HG03558 (cell line): Measurements from ENCODE around the gene UBC.
A peak's percentile ranks its signal among the peaks of the same experiment; 100 is the strongest.
"Not testable (repeated sequence)": the region's sequence is repeated elsewhere in the genome, so short reads cannot be mapped to it uniquely, and the experiment has no call there.

Experiments
- ATAC-seq: cut with Tn5 transposase; IDR thresholded peaks from one replicate; pipeline ENCODE4 v1.9.1; 2021; ENCODE audit warnings: moderate number of reproducible peaks; ENCODE audit not compliant: unreplicated experiment; ENCODE audit errors: extremely low read depth

UBC gene

DNA sequence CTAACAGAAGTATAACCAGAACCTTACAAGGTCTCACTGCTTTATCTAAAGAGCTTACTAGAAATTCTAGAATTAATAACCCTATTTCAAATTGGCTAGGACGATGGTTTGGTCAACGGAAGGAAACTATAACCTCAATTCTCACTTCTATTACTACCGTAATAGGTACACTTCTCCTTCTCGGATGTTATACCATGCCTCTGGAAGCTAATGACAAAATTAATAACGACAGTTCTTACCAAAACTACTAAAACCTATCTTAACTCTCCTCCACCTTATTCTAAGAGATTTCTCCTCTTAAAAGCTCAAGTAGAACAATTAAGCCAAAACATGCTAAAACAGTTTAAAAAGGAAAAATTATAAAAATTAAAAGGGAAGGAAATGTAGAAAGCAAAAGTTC, 23.7 kb upstream of the UBC start:
- no peak for ATAC-seq

DNA sequence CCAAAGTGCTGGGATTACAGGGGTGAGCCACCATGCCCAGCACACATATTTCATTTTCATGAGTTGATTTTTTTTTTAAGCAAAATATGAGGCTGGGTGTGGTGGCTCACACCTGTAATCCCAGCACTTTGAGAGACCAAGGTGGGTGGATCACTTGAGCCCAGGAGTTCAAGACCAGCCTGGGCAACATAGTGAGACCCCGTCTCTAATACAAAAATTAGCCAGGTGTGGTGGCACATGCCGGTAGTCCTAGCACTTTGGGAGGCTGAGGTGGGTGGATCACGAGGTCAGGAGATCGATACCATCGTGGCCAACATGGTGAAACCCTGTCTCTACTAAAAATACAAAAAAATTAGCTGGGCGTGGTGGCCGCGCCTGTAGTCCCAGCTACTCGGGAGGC, 17.1 kb upstream of the UBC start:
- ATAC-seq = not testable (repeated sequence)

DNA sequence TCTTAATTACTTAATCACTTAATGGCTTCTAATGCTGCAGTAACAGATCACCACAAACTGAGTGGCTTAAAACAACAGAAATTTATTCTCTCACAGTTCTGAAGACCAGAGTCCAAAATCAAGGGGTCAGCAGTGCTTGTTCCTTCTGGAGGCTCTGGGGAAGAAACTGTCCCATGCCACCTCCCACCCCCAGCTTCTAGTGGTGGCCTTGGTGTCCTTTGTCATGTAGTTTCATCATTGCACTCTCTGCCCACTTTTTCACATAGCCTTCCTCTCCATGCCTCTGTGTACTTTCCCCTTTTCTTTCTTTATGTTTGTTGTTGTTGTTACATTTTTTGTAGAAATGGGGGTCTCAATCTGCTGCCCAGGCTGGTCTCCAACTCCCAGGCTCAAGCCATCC, 16.1 kb upstream of the UBC start:
- no peak for ATAC-seq

DNA sequence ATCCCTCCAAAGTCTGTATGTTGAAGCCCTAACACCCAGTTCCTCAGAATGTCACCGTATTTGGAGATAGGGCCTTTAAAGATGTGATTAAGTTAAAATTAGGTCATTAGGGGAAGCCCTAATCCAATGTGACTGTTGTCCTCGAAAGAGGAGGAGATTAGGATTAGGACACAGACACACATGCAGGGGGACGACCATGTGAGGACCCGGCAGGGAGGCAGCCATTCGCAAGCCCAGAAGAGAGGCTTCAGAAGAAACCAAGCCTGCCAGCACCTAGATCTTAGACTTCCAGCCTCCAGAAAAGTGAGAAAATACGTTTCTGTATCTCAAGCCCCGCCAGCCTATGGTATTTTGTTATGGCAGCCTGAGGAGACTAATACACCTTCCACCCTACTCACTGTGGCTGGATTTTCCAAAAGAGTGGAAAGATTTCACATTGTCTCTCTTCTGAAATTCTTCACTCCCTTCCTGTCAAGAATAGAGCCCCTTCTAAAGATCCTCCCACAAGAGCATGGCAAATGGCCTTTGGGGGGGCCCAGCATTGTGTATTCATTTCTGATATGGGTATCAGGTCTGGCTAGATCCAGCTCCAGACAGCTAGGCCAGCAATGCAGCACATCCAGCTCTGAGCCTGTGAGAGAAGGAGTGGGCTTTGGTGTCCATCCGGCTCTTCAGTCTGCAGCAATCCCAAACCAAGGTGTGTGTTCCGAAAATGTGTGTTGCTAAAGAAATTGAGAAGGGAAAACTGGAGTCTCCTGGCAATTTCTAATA, 15.4 kb upstream of the UBC start:
- no peak for ATAC-seq

DNA sequence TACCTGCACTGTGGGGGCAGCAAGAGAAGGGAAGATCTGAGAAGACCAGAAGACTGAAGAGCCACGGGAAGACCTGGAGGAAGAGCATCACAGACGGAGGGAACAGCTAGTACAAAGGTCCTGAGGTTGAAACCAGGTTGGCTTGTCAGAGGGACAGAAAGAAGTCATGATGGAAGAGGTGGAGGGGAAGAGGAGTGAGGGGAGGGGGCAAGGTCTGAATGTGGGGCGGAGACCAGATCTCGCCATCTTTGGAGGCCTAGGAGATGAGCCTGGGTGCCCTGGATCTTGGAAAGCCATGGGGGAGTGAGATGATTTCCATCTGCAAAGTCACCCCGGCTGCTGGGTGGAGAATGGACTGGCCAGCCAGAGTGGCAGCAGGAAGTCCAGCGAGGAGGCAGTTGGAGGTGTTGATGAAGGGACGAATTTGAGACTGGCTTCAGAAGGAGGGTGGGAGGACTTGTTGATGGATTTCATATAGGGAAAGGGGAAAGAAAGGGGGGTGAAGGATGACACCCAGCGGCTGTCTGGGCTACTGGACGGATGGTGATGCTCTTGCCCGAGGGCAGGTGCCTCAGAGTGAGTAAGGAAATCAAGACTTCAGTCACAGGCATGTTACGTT, 14.6 kb upstream of the UBC start:
- ATAC-seq = no peak

DNA sequence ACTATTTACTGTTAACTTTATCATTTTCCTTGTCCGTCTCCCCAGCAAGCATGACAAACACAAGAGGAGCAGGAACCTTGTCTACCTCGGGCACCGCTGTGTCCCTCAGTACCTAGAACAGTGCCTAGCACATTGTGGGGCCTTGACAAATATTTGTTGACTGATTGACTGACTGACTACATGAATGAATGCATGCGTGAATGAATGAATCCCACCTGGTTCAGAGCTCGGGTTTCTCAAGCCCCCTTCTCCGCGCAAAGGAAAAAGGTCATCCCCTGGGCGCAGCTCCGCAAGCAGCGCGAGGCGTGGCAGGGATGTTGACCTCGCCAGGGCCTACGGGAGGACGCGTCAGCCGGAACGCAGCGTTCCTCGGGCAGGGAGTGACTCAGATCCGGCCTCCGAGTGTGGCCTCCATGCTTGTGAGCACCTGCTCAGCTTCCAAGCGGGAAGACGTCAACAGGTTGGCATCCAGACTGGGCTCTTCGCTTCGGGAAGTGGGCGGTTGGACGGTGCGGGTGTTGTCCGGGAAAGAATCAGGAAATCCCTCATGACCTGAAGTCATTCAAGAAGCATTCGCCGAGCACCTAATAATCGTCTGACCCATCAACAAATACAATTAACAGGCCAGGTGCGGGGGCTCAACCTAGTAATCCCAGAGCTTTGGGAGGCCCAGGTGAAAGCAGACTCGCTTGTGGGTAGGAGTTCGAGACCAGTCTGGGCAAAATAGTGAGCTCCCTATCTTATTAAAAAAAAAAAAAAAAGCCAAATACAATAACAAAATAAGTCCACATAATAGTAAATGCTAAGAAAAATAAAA, 13.9 kb upstream of the UBC start:
- ATAC-seq = peak; percentile 21

DNA sequence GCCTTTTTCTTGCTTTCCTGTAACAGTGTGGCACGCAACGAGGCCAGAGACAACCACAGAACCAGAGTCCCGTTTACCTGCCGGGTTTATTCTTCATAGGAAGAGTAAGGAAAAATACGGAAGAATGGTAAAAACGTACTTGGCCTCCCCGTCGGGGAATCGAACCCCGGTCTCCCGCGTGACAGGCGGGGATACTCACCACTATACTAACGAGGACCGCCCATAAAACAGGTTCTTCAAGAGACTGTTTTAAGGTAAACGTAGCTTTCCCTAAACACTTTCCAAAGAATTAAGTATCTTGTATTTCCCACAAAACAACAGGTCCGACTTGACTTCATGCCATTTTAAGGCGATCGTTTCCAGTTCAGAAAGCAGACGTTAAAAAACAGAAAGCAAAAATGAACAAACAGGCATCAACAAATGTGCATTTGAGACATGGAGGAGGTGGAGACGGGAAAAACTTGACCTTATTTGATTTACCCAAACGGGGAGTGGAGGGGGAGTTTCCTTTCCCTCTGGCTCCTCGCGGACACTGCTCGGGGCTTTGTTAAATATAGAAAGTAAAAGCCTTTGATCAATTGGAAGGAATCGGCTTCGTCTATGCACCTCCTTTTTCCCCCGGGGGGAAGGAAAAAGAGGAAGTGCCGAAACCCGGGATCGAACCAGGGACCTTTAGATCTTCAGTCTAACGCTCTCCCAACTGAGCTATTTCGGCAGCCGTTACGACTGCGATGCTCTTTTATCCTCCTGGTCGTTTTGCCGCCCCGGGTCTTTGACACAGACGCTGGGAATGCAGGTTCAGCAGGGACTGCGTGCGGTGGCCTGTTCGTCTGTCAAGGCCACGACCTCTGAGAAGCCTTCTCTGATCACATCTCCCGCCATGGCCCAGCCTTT, 13.0 kb upstream of the UBC start:
- peak; percentile 40 for ATAC-seq

DNA sequence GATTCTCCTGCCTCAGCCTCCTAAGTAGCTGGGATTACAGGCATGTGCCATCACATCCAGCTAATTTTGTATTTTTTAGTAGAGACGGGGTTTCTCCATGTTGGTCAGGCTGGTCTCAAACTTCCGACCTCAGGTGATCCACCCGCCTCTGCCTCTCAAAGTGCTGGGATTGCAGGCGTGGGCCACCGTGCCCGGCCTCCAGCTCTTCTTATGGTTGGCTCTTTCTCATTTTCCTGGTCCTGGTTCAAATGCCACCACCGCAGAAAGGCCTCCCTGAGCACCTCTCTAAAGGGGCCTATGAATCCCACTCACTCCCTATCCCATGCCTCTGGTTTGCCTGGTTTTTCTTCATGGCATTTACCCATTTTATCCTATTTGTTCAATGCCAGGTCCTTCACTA, 11.3 kb upstream of the UBC start:
- ATAC-seq = not testable (repeated sequence)

DNA sequence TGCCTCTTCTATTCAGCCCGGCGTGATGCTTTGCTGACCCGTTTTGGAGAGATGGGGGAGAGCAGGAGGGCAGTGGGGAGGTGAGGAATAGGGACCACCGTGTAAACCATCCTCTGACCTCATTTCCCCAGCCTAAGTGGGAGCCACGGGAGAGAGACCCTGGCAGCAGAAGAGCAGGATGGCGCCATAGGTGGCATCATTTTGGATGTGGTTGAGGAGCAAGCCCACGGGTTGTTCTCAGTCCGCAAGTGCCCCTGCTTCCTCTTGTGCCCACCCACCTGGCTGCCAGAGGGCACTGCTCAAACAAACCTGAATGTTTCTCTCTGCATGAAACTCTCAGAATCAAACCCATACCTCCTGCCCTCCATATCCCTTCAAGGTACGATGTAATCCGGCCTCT, 10.7 kb upstream of the UBC start:
- ATAC-seq = no peak

DNA sequence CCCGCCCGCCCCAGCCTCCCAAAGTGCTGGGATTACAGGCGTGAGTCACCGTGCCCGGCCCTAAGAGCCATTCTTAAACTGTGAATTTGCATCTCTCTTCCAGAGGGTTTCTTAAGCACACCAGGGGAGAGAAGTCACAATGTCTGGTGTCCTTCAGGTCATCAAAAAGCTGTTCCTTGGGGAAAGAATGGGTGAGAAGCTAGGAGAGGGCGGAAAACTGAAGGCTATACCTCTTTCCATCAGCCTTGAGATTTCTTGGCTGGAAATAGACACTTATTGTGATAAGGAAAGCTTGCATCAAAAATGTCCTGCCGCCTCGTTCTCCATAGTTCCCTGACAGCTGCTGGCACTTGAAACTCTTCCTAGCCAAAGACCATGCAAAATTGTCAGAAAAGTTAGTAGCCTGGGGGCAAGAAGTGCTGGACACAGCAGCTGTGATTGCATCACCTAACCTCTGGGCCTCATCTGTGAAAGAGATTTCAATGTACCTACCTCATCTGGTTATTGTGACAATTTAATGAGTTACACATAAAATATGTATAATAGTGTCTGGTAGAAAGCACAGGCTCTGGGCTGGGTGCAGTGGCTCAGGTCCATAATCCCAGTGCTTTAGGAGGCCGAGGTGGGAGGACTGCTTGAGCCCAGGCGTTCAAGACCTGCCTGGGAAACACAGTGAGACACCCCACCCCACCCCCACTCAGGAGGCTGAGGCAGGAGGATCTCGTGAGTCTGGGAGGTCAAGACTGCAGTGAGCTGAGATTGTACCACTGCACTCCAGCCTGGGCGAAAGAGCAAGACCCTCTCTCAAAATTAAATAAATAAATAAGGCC, 9.7 kb upstream of the UBC start:
- ATAC-seq = no peak

DNA sequence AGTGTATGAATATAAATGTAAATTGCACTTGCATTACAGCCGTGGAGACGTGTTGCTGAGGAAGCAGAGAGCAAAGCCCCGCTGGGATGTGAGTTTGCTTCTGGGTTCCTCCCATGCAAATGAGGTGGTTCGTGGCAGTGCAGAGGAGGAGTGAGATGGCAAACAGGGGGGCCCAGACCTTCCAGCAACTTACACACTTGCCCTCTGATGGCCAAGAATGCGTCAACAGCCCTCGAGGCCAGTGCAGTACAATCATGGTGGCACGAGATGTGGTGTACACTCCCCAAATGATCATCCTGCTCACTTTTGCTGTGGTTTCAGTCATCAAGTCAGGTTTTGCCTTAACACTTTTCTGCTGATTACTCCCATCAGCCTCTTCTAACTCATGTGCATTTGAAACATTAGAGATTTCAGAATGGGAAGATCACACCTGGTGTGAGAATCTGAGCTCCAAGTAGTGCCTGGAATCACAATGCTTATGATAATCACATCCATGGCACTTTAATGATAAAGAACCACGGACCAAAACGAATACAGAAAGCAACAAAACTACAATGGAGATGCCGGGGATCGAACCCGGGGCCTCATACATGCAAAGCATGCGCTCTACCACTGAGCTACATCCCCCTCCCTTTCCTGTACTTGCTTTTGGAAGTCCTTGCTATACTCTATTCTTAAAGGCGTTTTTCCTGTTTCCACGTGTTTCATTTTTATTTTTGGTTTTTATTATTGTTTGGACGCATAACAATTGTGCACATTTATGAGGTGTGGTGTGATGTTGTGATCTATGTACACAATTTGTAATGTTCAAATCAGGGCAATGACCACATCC, 7.0 kb upstream of the UBC start:
- peak; percentile 28 for ATAC-seq

DNA sequence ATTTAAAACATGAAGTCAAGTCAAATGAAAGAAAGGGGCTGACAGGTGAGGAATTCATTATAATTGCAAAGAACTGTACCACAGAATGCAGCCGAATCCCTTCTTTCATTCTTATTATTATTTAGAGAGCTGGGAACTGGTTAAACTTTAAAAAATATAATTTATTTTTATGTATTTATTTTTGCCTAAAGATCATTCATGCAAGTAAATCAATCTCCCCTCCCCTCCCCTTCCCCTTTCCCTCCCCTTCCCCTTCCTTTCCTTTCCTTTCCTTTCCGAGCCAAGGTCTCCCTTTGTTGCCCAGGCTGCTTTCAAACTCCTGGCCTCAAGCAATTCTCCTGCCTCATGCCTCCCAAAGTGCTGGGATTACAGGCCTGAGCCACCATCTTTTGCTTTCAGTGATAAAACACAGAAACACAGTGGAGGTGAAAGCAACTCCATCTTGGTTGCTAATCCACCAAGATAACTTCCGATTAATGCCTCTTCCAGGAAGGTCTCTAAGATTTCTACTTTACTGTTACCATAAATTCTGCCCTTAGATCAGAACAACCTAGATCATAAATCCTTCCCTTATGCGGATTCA, 6.0 kb upstream of the UBC start:
- no peak for ATAC-seq

DNA sequence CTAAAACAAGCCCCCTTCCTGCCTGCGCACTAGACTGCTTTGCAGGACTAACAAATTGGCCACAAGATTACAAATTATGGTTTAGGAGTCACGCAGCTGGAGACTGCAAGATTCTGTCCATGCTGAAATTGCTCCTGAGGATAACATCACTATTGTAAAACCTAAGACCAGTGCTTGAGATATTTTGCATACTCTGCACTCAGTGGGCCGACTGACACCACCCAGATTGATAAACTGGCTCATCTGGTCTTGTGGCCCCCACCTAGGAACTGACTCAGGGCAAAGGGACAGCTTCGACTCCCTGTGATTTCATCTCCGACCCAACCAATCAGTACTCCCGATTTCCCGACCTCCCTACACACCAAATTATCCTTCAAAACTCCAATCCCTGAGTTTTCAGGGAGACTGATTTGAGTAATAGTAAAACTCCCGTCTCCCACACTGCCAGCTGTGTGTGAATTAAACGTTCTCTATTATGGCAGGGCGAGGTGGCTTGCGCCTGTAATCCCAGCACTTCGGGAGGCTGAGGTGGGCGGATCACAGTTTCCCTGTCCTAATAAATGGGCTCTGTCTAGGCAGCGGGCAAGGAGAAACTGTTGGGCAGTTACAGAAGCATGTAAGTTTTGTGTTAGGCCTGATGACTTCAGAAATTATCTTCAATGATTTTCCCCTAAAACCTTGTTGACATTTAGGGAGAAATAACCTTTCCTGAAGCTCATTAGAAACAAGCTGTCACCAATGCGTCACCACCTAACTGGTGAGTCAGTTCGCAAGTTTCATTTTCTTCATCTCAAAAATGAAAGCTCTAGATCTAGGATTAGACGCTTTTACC, 5.3 kb upstream of the UBC start:
- no peak for ATAC-seq

DNA sequence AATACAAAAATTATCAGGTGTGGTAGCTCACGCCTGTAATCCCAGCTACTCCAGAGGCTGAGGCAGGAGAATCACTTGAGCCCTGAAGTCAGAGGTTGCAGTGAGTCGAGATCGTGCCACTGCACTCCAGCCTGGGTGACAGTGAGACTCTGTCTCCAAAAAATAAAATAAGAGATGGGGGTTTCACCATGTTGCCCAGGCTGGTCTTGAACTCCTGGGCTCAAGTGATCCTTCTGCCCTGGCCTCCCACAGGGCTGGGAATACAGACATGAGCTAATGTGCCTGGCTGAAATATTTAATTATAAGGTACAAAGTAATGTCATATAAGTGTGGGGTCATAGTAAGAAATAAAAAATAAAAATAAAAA, 4.2 kb upstream of the UBC start:
- ATAC-seq = not testable (repeated sequence)

DNA sequence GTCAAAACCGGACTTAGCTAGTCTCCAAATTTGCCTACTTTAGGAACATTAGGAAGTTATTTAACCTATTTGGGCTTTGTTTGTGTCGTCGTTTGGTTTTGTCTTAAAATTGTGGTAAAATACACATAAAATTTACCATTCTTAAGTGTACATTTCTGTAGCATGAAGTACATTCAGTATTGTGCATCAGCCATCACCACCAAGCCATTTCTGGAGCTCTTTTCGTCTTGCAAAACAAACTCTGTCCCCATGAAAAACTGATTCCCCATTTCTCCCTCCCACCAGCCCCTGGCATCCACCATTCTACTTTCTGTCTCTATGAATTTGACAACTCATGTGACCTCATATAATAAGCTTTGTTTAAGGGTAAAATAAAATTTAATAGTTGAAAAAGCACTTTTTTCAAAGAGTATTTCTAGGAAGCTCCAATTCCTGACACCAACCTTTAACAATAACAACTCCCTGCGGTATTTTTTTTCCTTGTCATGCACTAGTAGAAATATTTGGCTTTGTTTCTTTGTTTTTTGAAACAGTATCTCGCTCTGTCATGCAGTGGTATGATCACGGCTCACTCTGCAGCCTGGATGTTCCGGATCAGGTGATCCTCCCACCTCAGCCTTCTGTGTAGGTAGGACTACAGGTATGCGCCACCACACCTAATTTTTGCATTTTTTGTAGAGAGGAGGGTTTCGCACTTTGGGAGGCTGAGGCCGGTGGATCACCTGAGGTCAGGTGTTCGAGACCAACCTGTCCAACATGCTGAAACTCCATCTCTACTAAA, 3.6 kb upstream of the UBC start:
- ATAC-seq = no peak

DNA sequence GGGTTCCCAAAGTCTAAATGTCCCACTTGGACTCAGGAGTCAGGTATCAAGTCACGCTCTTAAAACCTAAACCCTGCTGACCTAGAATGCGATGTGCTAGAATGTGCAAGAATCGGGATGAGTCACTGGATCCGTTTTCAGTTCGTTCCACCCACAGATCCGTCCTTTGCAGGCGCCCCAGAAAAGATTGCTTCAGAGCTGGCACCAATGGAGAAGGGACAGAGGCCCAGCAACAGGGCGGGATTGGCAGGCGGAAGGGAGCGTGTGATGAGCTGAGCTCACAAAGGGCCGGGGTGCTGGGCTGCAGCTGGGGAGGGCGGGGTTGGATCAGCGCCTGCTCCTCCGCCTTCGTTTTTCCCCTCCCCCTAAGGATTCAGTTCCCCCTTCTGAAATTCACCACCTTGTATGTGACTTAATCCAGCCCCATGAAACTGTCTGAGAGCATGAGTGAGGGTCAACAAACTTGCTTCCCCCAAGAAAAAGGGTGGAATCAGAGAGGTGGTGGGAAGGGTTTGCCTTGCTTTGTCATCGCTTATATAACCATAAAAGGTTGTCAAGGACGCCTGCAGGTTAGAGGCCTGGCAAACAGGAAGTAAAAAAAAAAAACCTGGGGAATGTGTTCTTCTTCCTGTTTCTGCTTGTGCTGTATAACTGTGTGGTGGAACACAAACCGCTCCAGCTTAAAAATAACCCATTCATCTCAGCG, 2.8 kb upstream of the UBC start:
- ATAC-seq = peak; percentile 18
